Mucosa of descending colon (tissue), 3 donors: ENCODE data around the gene TSSK2. TPM values are rescaled to one million over a fixed set of nuclear protein-coding genes. Genes with fewer than 3 reads are reported as not detected.

Experiments used
- ATAC-seq: fragments of 200-7000 bp; cut with Tn5 transposase; one replicate; pipeline ENCODE4 v1.9.1; 2020; ENCODE audit warnings: mild to moderate bottlenecking, moderate library complexity
- DNase-seq, 3 donors: peaks; one replicate each; pipeline ENCODE4 v3.0.0-alpha.2; 2020
- H3K36me3 ChIP-seq: fragments of 200-600 bp; one replicate; pipeline ENCODE4 v1.8.0; 2021; ENCODE audit warnings: low read depth, mild to moderate bottlenecking
- H3K4me1 ChIP-seq: fragments of 200-600 bp; one replicate; pipeline ENCODE4 v1.8.0; 2021; ENCODE audit warnings: low read depth, mild to moderate bottlenecking
- H3K4me3 ChIP-seq: fragments of 200-600 bp; one replicate; pipeline ENCODE4 v1.8.0; 2021; ENCODE audit warnings: mild to moderate bottlenecking
- H3K9me3 ChIP-seq: fragments of 200-600 bp; one replicate; pipeline ENCODE4 v1.8.0; 2021; ENCODE audit warnings: mild to moderate bottlenecking
- CTCF ChIP-seq: fragments of 200-600 bp; IDR thresholded peaks from one replicate; pipeline ENCODE4 v1.8.0; 2022; ENCODE audit warnings: antibody characterized with exemption, mild to moderate bottlenecking
- intact Hi-C, 2 donors: fragments of 100-400 bp; cut with DNase I in 1 of 2; cut with micrococcal nuclease in 1 of 2; formaldehyde crosslinking; loops; one replicate each; pipeline versions ENCODE4 v1.11.0 to v1.11.1; 2022; cut with DNase I, micrococcal nuclease
- total RNA-seq, 3 donors: library from RNA; stranded (reverse); fragmentation: NEBNext Ultra II Directional in 2 of 3; extraction: Animal tissue kit (Norgen Biotek cat#: 25700) in 2 of 3; gene quantifications; one replicate each; pipeline versions ENCODE4 v1.2.1 to v1.2.4, GENCODE V29; 2021 to 2023
- donor health status: DM: no; HTN: no; CAD: no; lungs with moderate emphysema.
- donor health status: DM: no; HTN: no; CAD: no.
- donor health status: DM: no; HTN: yes; CAD: no.

The TSSK2 gene
- total RNA-seq, 3 donors from 2014 or later = not detected

DNA sequence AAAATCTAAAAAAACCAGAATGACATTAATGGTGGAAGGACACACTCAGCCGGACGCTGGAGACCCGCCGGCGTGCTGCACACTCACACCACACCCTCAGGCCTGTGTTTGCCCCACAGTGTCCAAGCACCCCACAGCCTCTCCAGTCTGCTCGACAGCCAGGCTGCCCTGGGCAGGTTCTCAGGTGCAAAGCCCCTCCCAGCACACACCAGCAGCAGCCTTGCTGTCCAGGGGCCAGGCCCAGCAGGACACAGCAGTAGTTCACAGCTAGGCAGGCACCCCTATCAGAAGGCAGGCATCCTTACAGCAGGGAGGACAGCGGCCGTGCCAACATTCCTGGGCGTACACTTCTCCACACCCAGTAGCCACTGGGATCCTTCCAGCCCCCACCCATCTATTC is 49.1 kb downstream of the TSSK2 start:
- TF ChIP-seq CTCF = no peak
- H3K4me1 ChIP-seq = peaks cover 14% of the 10 kb centered on the region
- H3K36me3 ChIP-seq = no peaks in the 10 kb centered on the region
- DNase-seq (peak in 2 of 3 donors; percentile 39 to 53), ATAC-seq (no peak)
- intact Hi-C loops = no loop called here
- no peaks in the 10 kb centered on the region for H3K9me3 ChIP-seq
- H3K4me3 ChIP-seq = no peak overlapping the region

DNA sequence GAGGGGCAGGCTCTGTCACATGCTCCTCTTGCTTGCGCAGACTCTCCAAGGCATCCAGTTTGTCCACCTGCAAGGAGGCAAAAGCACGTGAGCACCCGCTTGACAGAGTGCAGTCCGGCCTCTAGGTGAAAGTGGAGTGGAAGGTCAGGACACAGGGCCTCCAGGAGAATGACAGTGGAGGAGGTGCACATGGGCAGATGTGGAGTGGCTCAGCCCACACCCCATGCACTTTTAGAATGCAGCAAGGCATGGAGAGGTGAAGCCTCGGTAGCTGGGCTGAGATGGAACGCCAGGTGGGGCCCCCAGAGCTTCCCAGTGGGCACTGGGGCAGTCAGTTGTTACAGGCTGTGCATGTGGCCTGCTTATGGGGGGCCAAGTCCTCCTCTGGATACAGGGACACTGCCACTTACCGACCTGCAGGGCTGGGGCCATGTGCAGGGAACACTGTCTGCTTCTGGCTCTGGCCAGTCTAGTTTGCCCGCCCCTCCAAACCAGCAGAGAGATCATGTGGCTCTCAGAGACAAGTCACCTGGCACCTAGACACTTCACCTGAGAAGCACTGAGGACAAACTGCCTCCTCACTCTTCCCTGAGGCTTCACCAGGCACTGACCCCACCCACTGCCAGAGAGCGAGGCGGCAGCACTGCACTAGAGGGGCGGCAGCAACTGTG is 49.8 kb downstream of the TSSK2 start:
- ATAC-seq = no peak
- Histone ChIP-seq H3K4me1 (peaks cover 14% of the 10 kb centered on the region), H3K36me3 (no peaks in the 10 kb centered on the region), H3K4me3 (no peak overlapping the region), H3K9me3 (no peaks in the 10 kb centered on the region)
- no peak for TF ChIP-seq CTCF
- intact Hi-C loops = no loop called here
- DNase-seq = peak in 1 of 3 donors; percentile 30

- TF ChIP-seq CTCF = no peak
- no peaks in the 10 kb centered on the region for H3K9me3 ChIP-seq
- peaks cover 14% of the 10 kb centered on the region for H3K4me1 ChIP-seq
- ATAC-seq (no peak), DNase-seq (peak in 1 of 3 donors; percentile 16)
- H3K36me3 ChIP-seq = no peaks in the 10 kb centered on the region
- intact Hi-C loops = no loop called here
- H3K4me3 ChIP-seq = no peak overlapping the region
Observed at GRCh38 chr22:19181786-19182471, 50.8 kb downstream of the TSSK2 start.

Other genes starting within 250 kb of the TSSK2 start
- 1 to 10 TPM in 1 of 3 donors, under 1 TPM in 2; 0.39 to 1.7 (median 0.55) TPM for gene DGCR6, start 225.0 kb upstream of the TSSK2 start, total RNA-seq
- 1 to 10 TPM; 4.9 to 7.5 (median 5.3) TPM for gene PRODH, start 195.0 kb upstream of the TSSK2 start, total RNA-seq
- 100 to 1,000 TPM in 1 of 3 donors, 10 to 100 TPM in 2; 68.4 to 100 (median 79.8) TPM for gene DGCR2, start 8.9 kb upstream of the TSSK2 start, total RNA-seq
- gene ESS2, start 13.3 kb downstream of the TSSK2 start, total RNA-seq = 10 to 100 TPM; 10.2 to 18.1 (median 11.0) TPM
- gene GSC2, start 19.0 kb downstream of the TSSK2 start, total RNA-seq = not detected
- 100 to 1,000 TPM in 2 of 3 donors, 10 to 100 TPM in 1; 88.3 to 165 (median 135) TPM for gene SLC25A1, start 47.4 kb downstream of the TSSK2 start, total RNA-seq
- 1 to 10 TPM; 3.0 to 5.9 (median 5.7) TPM for gene CLTCL1, start 160.4 kb downstream of the TSSK2 start, total RNA-seq